Neuronal stem cell (in vitro differentiated cells): Measurements from ENCODE around the gene TFB2M.

Experiments
- DNase-seq: peaks from one replicate; pipeline ENCODE4 v3.0.0-alpha.2; 2013; ENCODE audit warnings: low spot score
- H2AFZ ChIP-seq: one replicate; pipeline ENCODE4 v1.6.1; 2013; ENCODE audit warnings: mild to moderate bottlenecking, low read length, inconsistent platforms
- H2AK5ac ChIP-seq: 2 replicates; pipeline ENCODE4 v1.6.1; 2013; ENCODE audit warnings: low read depth, mild to moderate bottlenecking, inconsistent platforms, low read length, moderate library complexity, mixed read lengths
- H2BK120ac ChIP-seq: 2 replicates; pipeline ENCODE4 v1.6.1; 2013; ENCODE audit warnings: low read depth, mild to moderate bottlenecking, inconsistent platforms, low read length, moderate library complexity, mixed read lengths
- H2BK12ac ChIP-seq: one replicate; pipeline ENCODE4 v1.6.1; 2013; ENCODE audit warnings: low read length, inconsistent platforms
- H2BK15ac ChIP-seq: 2 replicates; pipeline ENCODE4 v1.6.1; 2013; ENCODE audit warnings: mild to moderate bottlenecking, low read length, inconsistent platforms, mixed read lengths
- H2BK5ac ChIP-seq: one replicate; pipeline ENCODE4 v1.6.1; 2013; ENCODE audit warnings: inconsistent platforms, mild to moderate bottlenecking, low read length, moderate library complexity
- H3K14ac ChIP-seq: one replicate; pipeline ENCODE4 v1.6.1; 2013; ENCODE audit warnings: low read length, inconsistent platforms
- H3K18ac ChIP-seq: 2 replicates; pipeline ENCODE4 v1.6.1; 2013; ENCODE audit warnings: low read length, inconsistent platforms
- H3K23ac ChIP-seq: 2 replicates; pipeline ENCODE4 v1.6.1; 2013; ENCODE audit warnings: low read depth, mild to moderate bottlenecking, mixed read lengths, low read length, inconsistent platforms; ENCODE audit not compliant: poor library complexity
- H3K27ac ChIP-seq: replicated peaks from 3 replicates; pipeline ENCODE4 v1.5.1; 2013; ENCODE audit warnings: low read length, inconsistent platforms
- H3K27me3 ChIP-seq, 3 experiments: 2 replicates each; pipeline ENCODE4 v1.6.1; 2013; ENCODE audit warnings: low read length in 3 of 3, mild to moderate bottlenecking in 2 of 3, inconsistent platforms in 1 of 3, low read depth in 1 of 3, mixed read lengths in 1 of 3, moderate library complexity in 1 of 3; ENCODE audit not compliant: control insufficient read depth in 3 of 3, insufficient read depth in 3 of 3
- H3K36me3 ChIP-seq, 2 donors: replicated peaks in 1 of 2; 2 replicates each; pipeline ENCODE4 v1.6.1; 2013; ENCODE audit warnings: low read length in 2 of 2; ENCODE audit not compliant: control insufficient read depth in 2 of 2, insufficient read depth in 2 of 2
- H3K4ac ChIP-seq: 2 replicates; pipeline ENCODE4 v1.6.1; 2013; ENCODE audit warnings: inconsistent platforms, mild to moderate bottlenecking, low read length, moderate library complexity
- H3K4me1 ChIP-seq, 2 donors: 1 replicate in 1 of 2; 2 replicates in 1 of 2; pipeline ENCODE4 v1.6.1; 2013; ENCODE audit warnings: low read length in 2 of 2, low read depth in 1 of 2; ENCODE audit not compliant: control insufficient read depth in 2 of 2, insufficient read depth in 1 of 2
- H3K4me2 ChIP-seq: one replicate; pipeline ENCODE4 v1.6.1; 2013; ENCODE audit warnings: mild to moderate bottlenecking, low read length, inconsistent platforms; ENCODE audit not compliant: insufficient read depth, poor library complexity, severe bottlenecking
- H3K4me3 ChIP-seq, 2 donors: 2 replicates each; pipeline ENCODE4 v1.5.1; 2013; ENCODE audit warnings: low read length in 2 of 2, mild to moderate bottlenecking in 2 of 2, inconsistent platforms in 1 of 2, moderate library complexity in 1 of 2
- H3K79me1 ChIP-seq: one replicate; pipeline ENCODE4 v1.6.1; 2013; ENCODE audit warnings: low read depth, mild to moderate bottlenecking, inconsistent platforms, low read length, moderate library complexity
- H3K9ac ChIP-seq: one replicate; pipeline ENCODE4 v1.6.1; 2013; ENCODE audit warnings: mild to moderate bottlenecking, low read depth, low read length, inconsistent platforms; ENCODE audit not compliant: poor library complexity
- H3K9me3 ChIP-seq, 2 donors: replicated peaks in 1 of 2; 2 replicates each; pipeline versions ENCODE3 to v1.6.1; 2013; ENCODE audit warnings: low read length in 2 of 2, mild to moderate bottlenecking in 2 of 2, inconsistent platforms in 1 of 2, low read depth in 1 of 2, mixed read lengths in 1 of 2, moderate library complexity in 1 of 2; ENCODE audit not compliant: control insufficient read depth in 2 of 2, insufficient read depth in 1 of 2
- H4K8ac ChIP-seq: one replicate; pipeline ENCODE4 v1.6.1; 2013; ENCODE audit warnings: low read depth, mild to moderate bottlenecking, inconsistent platforms, low read length, moderate library complexity
- H4K91ac ChIP-seq: one replicate; pipeline ENCODE4 v1.6.1; 2013; ENCODE audit warnings: low read length, low read depth, mild to moderate bottlenecking, inconsistent platforms; ENCODE audit not compliant: poor library complexity
- WGBS, 2 donors: extraction: QIAGEN DNeasy Blood & Tissue Kit; methylation state at CpG; one replicate each; pipeline ENCODE4 v1.1.7; 2013; ENCODE audit warnings: missing lambda C conversion rate in 2 of 2, mixed read lengths in 1 of 2; ENCODE audit not compliant: insufficient read length in 2 of 2, insufficient replicate concordance in 1 of 2; ENCODE audit errors: extremely low coverage in 2 of 2; 5-methylcytosine and 5-hydroxymethylcytosine counted together

Gene TFB2M

GRCh38 chr1:246587032-246587431 is 21.0 kb upstream of the TFB2M start:
- Histone ChIP-seq H3K27ac (no peak overlapping the region), H2BK15ac (no peak overlapping the region), H3K27me3 (no peaks in the 10 kb centered on the region), H3K4ac (no peak overlapping the region), H2BK120ac (no peak overlapping the region), H4K8ac (no peak overlapping the region), H3K9ac (no peak overlapping the region), H3K23ac (no peak overlapping the region), H2BK5ac (no peak overlapping the region), H3K14ac (no peak overlapping the region), H2AFZ (no peak overlapping the region), H3K4me2 (no peak overlapping the region), H3K4me3 (no peak overlapping the region), H3K79me1 (peaks cover 1% of the 10 kb centered on the region), H3K9me3 (peaks cover 0 to 2% of the 10 kb centered on the region in 2 donors), H2BK12ac (no peak overlapping the region), H3K36me3 (peaks cover 5 to 10% of the 10 kb centered on the region in 2 donors), H4K91ac (no peak overlapping the region), H2AK5ac (no peak overlapping the region), H3K18ac (no peak overlapping the region), H3K4me1 (peaks cover 0 to 4% of the 10 kb centered on the region in 2 donors)
- no peak for DNase-seq
- WGBS, 2 donors = no CpG with 5 or more reads among the region's 3 CpGs

DNA sequence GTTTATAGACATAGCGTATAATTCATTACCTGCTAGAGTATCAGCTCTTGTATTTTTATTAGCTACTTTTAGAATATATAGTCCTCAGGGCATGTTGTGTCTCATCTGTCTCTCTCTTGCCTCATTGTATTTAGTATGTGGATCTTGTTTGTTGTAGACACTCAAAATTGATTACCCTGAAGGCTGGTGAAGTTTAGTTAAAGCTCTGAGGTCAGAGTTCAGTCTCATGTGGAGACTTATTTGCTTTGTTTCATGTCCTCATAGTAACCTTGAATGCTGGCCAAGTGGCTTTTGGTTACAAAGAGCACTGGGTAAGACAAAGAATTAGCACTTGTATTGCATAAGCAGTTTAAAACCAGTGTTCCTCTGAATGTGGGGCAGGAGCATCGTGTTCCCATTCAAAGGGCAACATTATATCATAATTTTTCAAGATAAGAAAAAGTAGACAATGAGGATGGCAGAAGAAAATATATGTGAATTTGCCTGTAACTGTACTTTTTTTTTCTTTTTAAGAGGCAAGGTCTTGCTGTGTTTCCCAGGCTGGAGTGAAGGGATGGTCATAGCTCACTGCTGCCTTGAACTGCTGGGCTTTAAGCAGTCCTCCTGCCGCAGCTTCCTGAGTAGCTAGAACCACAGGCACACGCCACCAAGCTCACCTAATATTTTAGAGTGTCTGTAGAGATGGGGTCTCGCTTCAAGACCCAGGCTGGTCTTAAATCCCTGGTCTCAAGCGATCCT is 17.6 kb upstream of the TFB2M start:
- no peak overlapping the region for H4K8ac ChIP-seq
- H3K18ac ChIP-seq = no peak overlapping the region
- no peaks in the 10 kb centered on the region for H3K9me3 ChIP-seq
- H3K4me1 ChIP-seq = peaks cover 0 to 4% of the 10 kb centered on the region in 2 donors
- no peaks in the 10 kb centered on the region for H3K79me1 ChIP-seq
- WGBS, 2 donors = no CpG with 5 or more reads among the region's 6 CpGs
- H3K36me3 ChIP-seq = peaks cover 0 to 3% of the 10 kb centered on the region in 2 donors
- no peak overlapping the region for H3K4ac ChIP-seq
- no peak overlapping the region for H3K27ac ChIP-seq
- H4K91ac ChIP-seq = no peak overlapping the region
- H2AK5ac ChIP-seq = no peak overlapping the region
- no peak overlapping the region for H2BK5ac ChIP-seq
- H2BK15ac ChIP-seq = no peak overlapping the region
- H3K9ac ChIP-seq = no peak overlapping the region
- H3K23ac ChIP-seq = no peak overlapping the region
- H3K4me2 ChIP-seq = no peak overlapping the region
- H2BK120ac ChIP-seq = no peak overlapping the region
- H3K14ac ChIP-seq = no peak overlapping the region
- H2BK12ac ChIP-seq = no peak overlapping the region
- no peak overlapping the region for H3K4me3 ChIP-seq
- DNase-seq = no peak
- H2AFZ ChIP-seq = no peak overlapping the region
- no peaks in the 10 kb centered on the region for H3K27me3 ChIP-seq

- WGBS, 2 donors = no CpG with 5 or more reads among the region's 2 CpGs
- Histone ChIP-seq H3K27ac (no peak overlapping the region), H2AK5ac (no peak overlapping the region), H2BK120ac (no peak overlapping the region), H3K4me3 (no peak overlapping the region), H2AFZ (no peak overlapping the region), H3K36me3 (peaks cover 0 to 3% of the 10 kb centered on the region in 2 donors), H3K14ac (no peak overlapping the region), H3K4me1 (peaks cover 0 to 4% of the 10 kb centered on the region in 2 donors), H3K9ac (no peak overlapping the region), H4K91ac (no peak overlapping the region), H3K4ac (no peak overlapping the region), H2BK15ac (no peak overlapping the region), H3K79me1 (no peaks in the 10 kb centered on the region), H2BK5ac (no peak overlapping the region), H3K9me3 (no peaks in the 10 kb centered on the region), H3K4me2 (no peak overlapping the region), H4K8ac (no peak overlapping the region), H3K23ac (no peak overlapping the region), H3K18ac (no peak overlapping the region), H3K27me3 (no peaks in the 10 kb centered on the region), H2BK12ac (no peak overlapping the region)
- no peak for DNase-seq
Measured at GRCh38 chr1:246583056-246583440, 17.0 kb upstream of the TFB2M start.

DNA sequence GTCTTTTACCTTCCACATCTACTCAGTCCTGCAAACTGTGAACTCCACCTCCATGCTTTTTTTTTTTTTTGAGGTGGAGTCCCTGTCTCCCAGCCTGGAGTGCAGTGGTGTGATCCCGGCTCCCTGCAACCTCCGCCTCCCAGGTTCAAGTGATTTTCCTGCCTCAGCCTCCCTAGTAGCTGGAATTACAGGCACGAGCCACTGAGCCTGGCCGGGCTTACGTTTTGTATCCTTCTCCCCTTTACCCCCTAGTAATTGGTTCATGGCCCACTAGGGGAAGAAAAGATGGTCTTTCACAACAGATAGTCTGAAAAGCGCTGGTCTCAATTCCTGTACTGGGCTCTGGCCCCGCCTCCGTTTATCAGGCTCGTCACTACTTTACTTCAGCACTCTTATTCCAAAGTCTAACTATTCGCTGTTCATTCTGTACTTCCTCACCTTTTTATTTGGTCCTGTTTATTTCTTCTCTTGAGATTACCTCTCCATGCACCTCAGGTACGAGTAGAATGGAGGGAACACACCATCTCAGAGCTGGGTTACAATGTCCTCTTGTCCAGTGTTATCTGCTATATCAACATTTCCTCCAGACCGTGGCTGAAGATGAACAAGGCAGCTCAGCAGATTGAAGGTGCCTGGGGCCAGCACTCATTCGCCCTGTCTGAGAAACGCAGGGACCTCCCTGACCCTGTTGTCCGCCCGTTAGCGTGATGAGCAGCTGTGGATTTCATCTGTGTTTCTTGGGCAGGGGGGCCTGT is 16.4 kb upstream of the TFB2M start:
- H2BK5ac ChIP-seq = no peak overlapping the region
- H3K27ac ChIP-seq = no peak overlapping the region

More for the DNA sequence above, 16.4 kb upstream of the TFB2M start:
- no peak overlapping the region for H4K8ac ChIP-seq
- H3K18ac ChIP-seq = no peak overlapping the region
- no peaks in the 10 kb centered on the region for H3K27me3 ChIP-seq
- H2AFZ ChIP-seq = no peak overlapping the region
- H3K79me1 ChIP-seq = no peaks in the 10 kb centered on the region
- H3K36me3 ChIP-seq = peaks cover 0 to 3% of the 10 kb centered on the region in 2 donors
- H4K91ac ChIP-seq = no peak overlapping the region
- H3K9me3 ChIP-seq = no peaks in the 10 kb centered on the region
- H2BK15ac ChIP-seq = no peak overlapping the region
- peaks cover 0 to 6% of the 10 kb centered on the region in 2 donors for H3K4me1 ChIP-seq
- no peak for DNase-seq
- no peak overlapping the region for H3K4me3 ChIP-seq
- no CpG with 5 or more reads among the region's 17 CpGs for WGBS, 2 donors
- no peak overlapping the region for H3K4me2 ChIP-seq
- no peak overlapping the region for H2BK120ac ChIP-seq
- no peak overlapping the region for H3K9ac ChIP-seq
- no peak overlapping the region for H2AK5ac ChIP-seq
- H3K23ac ChIP-seq = no peak overlapping the region
- no peak overlapping the region for H3K14ac ChIP-seq
- no peak overlapping the region for H3K4ac ChIP-seq
- no peak overlapping the region for H2BK12ac ChIP-seq
